Erythroblast (primary cell): ENCODE measurements around the gene AXIN1.
A peak's percentile ranks its signal among the peaks of the same experiment; 100 is the strongest.

Experiments used
- GATA1 ChIP-seq: IDR thresholded peaks from 2 replicates; pipeline ENCODE4 v1.6.1; 2011; ENCODE audit warnings: low read depth, mild to moderate bottlenecking, control low read depth, low read length, moderate library complexity
- POLR2A ChIP-seq: IDR thresholded peaks from 2 replicates; pipeline ENCODE4 v1.6.1; 2011; ENCODE audit warnings: mild to moderate bottlenecking, low read length

- TF ChIP-seq POLR2A (peak; percentile 60), GATA1 (no peak)
These were observed 44.1 kb upstream of the AXIN1 start for GRCh38 chr16:396605-397004.
